ENCODE results near the gene GCAT.
"Not testable (repeated sequence)": the region's sequence is repeated elsewhere in the genome, so short reads cannot be mapped to it uniquely, and the experiment has no call there.

GCAT gene

DNA sequence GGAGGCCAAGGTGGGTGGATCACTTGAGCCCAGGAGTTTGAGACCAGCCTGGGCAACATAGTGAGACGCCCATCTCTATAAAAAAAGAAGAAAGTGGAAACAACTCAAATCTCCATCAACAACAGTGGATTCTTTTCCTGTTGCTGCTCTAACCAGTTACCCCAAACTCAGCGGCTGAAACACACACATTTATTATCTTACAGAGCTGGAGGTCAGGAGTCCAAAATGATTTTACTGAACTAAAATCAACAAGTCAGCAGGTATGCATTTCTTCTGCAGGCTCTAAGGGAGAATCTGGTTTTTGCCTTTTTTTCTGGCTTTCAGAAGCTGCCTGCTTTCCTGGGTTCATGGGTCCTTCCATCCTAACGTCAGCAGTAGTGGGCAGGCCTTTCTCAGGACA, 11.7 kb upstream of the GCAT start:
- Histone ChIP-seq H3K27ac (no peak overlapping the region), H3K4me3 (no peak overlapping the region), H3K27me3 (no peaks in the 10 kb centered on the region), H3K4me1 (peaks cover 0 to 6% (median 0%) of the 10 kb centered on the region in 4 donors), H3K9me3 (no peaks in the 10 kb centered on the region), H3K36me3 (no peaks in the 10 kb centered on the region)
- no peak for DNase-seq
- TF ChIP-seq, protein P1, sequence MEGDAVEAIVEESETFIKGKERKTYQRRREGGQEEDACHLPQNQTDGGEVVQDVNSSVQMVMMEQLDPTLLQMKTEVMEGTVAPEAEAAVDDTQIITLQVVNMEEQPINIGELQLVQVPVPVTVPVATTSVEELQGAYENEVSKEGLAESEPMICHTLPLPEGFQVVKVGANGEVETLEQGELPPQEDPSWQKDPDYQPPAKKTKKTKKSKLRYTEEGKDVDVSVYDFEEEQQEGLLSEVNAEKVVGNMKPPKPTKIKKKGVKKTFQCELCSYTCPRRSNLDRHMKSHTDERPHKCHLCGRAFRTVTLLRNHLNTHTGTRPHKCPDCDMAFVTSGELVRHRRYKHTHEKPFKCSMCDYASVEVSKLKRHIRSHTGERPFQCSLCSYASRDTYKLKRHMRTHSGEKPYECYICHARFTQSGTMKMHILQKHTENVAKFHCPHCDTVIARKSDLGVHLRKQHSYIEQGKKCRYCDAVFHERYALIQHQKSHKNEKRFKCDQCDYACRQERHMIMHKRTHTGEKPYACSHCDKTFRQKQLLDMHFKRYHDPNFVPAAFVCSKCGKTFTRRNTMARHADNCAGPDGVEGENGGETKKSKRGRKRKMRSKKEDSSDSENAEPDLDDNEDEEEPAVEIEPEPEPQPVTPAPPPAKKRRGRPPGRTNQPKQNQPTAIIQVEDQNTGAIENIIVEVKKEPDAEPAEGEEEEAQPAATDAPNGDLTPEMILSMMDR (IDR thresholded peaks at IDR 0.05), result no peak
- intact Hi-C loops (cut with DNase I; ENCODE audit: low total_unique reads), result no loop called here

DNA sequence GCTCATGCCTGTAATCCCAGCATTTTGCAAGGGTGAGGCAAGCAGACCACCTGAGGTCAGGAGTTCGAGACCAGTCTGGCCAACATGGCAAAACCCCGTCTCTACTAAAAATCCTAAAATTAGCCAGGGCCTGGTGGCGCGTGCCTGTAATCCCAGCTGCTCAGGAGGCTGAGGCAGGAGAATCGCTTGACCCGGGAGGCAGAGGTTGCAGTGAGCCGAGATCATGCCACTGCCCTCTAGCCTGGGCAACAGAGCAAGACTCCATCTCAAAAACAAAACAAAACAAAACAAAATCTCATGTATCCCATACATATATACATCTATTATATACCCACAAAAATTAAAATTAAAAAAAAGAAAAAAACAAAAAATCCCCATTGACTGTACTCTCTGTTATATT, 10.5 kb upstream of the GCAT start:
- H3K27me3 ChIP-seq; H3K4me1 ChIP-seq; intact Hi-C loops (cut with DNase I; ENCODE audit: low total_unique reads); H3K27ac ChIP-seq; H3K9me3 ChIP-seq; H3K4me3 ChIP-seq; DNase-seq; H3K36me3 ChIP-seq: not testable (repeated sequence)

DNA sequence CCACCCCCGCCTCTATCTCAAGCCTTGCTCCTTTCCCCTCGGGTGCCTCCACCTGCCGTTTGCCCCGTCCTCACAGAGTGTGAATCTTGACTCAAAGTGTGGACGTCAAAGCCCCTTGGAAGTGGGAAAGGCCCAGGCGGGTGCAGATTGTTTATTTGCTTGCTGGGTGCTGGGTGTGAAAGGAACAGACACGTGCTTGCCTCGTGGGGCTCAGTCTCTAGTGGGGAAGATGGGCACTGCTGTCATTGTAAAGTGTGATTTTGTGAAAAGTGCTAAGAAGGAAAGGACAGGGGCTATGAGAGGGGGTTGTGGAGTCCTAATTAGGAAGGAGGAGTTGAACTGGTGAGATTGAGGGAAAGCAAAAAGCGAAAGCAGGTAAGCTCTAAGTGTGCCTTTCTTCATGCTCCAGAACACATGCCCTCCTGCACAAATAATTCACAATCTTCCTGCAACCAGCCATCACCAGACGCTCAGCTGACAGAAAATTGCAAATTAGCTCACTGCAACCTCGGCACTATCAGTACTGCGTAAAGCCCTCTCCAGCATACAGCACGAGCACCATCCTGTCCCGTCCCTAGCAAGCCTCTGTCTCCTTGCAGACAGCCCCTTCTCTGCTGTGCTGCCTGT, 9.7 kb upstream of the GCAT start:
- TF ChIP-seq, protein P1 (IDR thresholded peaks at IDR 0.05), result no peak
- DNase-seq, result no peak
- H3K27me3 ChIP-seq, result peaks cover 0 to 3% of the 10 kb centered on the region in 2 donors
- H3K9me3 ChIP-seq, result no peaks in the 10 kb centered on the region
- intact Hi-C loops (cut with DNase I; ENCODE audit: low total_unique reads), result no loop called here
- H3K36me3 ChIP-seq, result no peaks in the 10 kb centered on the region
- H3K4me1 ChIP-seq, result peaks cover 0 to 12% (median 11%) of the 10 kb centered on the region in 4 donors
- no peak overlapping the region for H3K27ac ChIP-seq
- H3K4me3 ChIP-seq, result no peak overlapping the region

DNA sequence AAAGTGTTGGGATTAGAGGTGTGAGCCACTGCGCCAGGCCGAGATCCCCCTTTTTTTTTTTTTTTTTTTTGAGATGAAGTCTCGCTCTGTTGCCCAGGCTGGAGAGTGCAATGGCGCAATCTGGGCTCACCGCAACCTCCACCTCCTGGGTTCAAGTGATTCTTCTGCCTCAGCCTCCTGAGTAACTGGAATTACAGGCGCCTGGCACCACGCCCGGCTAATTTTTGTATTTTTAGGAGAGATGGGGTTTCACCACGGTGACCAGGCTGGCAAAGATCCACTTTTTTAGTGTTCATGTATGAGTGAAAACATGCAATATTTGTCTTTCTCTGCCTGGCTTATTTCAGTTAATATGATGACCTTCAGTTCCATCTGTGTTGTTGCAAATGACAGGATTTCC, 7.8 kb upstream of the GCAT start:
- H3K4me1 ChIP-seq, result peaks cover 0 to 28% (median 23%) of the 10 kb centered on the region in 4 donors
- H3K27me3 ChIP-seq; H3K36me3 ChIP-seq; H3K9me3 ChIP-seq; intact Hi-C loops (cut with DNase I; ENCODE audit: low total_unique reads); DNase-seq; H3K4me3 ChIP-seq; H3K27ac ChIP-seq: not testable (repeated sequence)

DNA sequence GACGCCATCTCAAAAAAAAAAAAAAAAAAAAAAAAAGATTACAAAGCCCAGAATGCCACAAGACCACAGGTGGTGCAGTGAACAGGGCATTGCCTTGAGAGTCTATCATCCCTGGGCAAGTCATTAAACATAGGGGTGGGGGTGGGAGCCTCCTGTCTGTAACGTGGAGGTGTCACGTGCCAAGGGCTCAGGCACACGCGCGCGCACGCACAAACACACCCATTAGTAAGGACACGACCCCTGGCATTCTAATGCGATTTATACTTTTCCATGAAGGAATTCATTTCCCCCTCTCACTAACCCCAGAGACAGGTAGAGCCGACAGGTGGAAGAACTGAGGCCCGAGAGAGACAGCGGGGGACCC, 5.8 kb upstream of the GCAT start:
- Histone ChIP-seq H3K4me1 (peaks cover 0 to 47% (median 33%) of the 10 kb centered on the region in 4 donors), H3K4me3 (peak overlapping the region; percentile 52 to 66), H3K27ac (peak overlapping the region in 1 of 2 donors; percentile 33), H3K9me3 (no peaks in the 10 kb centered on the region), H3K36me3 (no peaks in the 10 kb centered on the region), H3K27me3 (peaks cover 0 to 5% of the 10 kb centered on the region in 2 donors)
- DNase-seq, result no peak
- intact Hi-C loops (cut with DNase I; ENCODE audit: low total_unique reads), result no loop called here
- TF ChIP-seq, protein P1 (IDR thresholded peaks at IDR 0.05), result no peak

DNA sequence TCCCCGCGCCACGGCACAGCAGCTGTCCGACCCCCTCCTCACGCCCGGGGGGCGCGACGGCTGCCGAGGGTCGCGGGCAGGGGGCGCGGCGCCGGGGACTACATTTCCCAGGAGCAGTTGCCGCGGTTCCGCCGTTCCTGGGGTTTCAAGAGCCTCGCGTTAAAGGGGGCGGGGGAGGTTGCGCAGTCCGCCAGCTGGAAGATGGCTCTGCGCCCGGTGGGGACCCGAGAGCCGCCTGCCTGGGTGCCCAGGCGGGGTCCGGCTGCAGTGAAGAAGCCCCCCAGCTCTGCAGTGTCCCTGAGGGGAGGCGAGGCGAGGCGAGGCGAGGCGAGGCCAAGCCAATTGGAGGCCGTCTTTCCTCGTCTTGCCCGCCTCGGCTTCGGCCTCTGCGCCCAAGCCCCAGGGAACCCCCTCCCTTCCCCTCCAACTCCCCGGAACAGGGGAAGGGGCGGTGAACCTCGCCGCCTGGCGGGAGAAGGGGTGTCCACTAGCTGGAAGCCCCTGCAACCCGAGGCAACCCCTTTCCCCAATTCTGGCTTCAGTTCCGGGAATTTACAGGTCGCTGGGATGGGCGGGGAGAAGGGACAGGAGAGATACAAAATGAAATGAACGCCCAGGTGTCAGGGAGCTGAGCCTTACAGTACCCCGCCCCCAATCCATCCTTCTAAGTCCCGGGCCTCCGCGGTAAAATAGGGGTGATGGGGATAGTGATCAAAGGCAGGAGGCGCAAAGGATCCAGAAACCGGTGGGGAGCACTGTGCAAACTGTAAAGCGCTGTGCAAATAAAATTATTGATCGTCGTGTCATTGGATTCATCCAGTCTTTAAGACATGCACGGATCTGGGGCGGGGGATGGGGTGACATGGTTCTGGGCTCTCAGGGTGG, 5.2 kb upstream of the GCAT start:
- TF ChIP-seq, protein P1 (IDR thresholded peaks at IDR 0.05), result no peak
- H3K27ac ChIP-seq, result peak overlapping the region in 1 of 2 donors; percentile 33
- no peaks in the 10 kb centered on the region for H3K9me3 ChIP-seq
- DNase-seq, result peak in 1 of 2 donors; percentile 55
- H3K36me3 ChIP-seq, result no peaks in the 10 kb centered on the region
- peak overlapping the region; percentile 52 to 66 for H3K4me3 ChIP-seq
- H3K27me3 ChIP-seq, result peaks cover 0 to 5% of the 10 kb centered on the region in 2 donors
- intact Hi-C loops (cut with DNase I; ENCODE audit: low total_unique reads), result no loop called here
- peaks cover 0 to 53% (median 37%) of the 10 kb centered on the region in 4 donors for H3K4me1 ChIP-seq

Measured in tibial artery (tissue), 4 donors.